Upper lobe of left lung (tissue), 4 donors: ENCODE data around the gene ASIC1.

Experiments
- POLR2A ChIP-seq, 4 donors: fragments of 450-650 bp; IDR thresholded peaks; one replicate each; pipeline ENCODE4 v1.5.1; 2016 to 2017; ENCODE audit warnings: antibody characterized with exemption in 4 of 4, mild to moderate bottlenecking in 2 of 4
- POLR2AphosphoS5 ChIP-seq, 2 donors: sonication (generic); formaldehyde crosslinking; IDR thresholded peaks; one replicate each; pipeline ENCODE4 v1.5.1; 2017; ENCODE audit warnings: antibody characterized with exemption in 2 of 2
- TF ChIP-seq, protein P1 (sequence below), 6 experiments: fragments of 450-650 bp in 4 of 6; fragments of 200-600 bp in 2 of 6; sonication (generic) in 2 of 6; IDR thresholded peaks; one replicate each; pipeline ENCODE4 v1.5.1; 2016 to 2019; ENCODE audit warnings: antibody characterized with exemption in 6 of 6

- TF ChIP-seq, protein P1, sequence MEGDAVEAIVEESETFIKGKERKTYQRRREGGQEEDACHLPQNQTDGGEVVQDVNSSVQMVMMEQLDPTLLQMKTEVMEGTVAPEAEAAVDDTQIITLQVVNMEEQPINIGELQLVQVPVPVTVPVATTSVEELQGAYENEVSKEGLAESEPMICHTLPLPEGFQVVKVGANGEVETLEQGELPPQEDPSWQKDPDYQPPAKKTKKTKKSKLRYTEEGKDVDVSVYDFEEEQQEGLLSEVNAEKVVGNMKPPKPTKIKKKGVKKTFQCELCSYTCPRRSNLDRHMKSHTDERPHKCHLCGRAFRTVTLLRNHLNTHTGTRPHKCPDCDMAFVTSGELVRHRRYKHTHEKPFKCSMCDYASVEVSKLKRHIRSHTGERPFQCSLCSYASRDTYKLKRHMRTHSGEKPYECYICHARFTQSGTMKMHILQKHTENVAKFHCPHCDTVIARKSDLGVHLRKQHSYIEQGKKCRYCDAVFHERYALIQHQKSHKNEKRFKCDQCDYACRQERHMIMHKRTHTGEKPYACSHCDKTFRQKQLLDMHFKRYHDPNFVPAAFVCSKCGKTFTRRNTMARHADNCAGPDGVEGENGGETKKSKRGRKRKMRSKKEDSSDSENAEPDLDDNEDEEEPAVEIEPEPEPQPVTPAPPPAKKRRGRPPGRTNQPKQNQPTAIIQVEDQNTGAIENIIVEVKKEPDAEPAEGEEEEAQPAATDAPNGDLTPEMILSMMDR (IDR thresholded peaks at IDR 0.05) = no peak
- no peak for TF ChIP-seq POLR2A (IDR thresholded peaks at IDR 0.05)
- TF ChIP-seq POLR2AphosphoS5 (IDR thresholded peaks at IDR 0.05) = no peak
These were observed 30.6 kb downstream of the ASIC1 start for GRCh38 chr12:50087995-50088394.
